Lower leg skin (tissue), 4 donors: Measurements from ENCODE around the gene SNRNP40. TPM values are rescaled to one million over a fixed set of nuclear protein-coding genes. Genes with fewer than 3 reads are reported as not detected.
A peak's percentile ranks its signal among the peaks of the same experiment; 100 is the strongest.

ENCODE experiments used
- DNase-seq, 2 donors: peaks; one replicate each; pipeline ENCODE4 v3.0.0-alpha.2; 2019; ENCODE audit warnings: low spot score in 2 of 2
- H3K4me3 ChIP-seq: fragments of 200-600 bp; sonication (generic); 2 replicates; pipeline ENCODE4 v1.5.1; 2017; ENCODE audit warnings: mild to moderate bottlenecking, low read depth; ENCODE audit not compliant: poor library complexity, severe bottlenecking
- POLR2A ChIP-seq, 2 donors: fragments of 450-650 bp; IDR thresholded peaks; one replicate each; pipeline ENCODE4 v1.6.1; 2016 to 2017; ENCODE audit warnings: antibody characterized with exemption in 2 of 2, mild to moderate bottlenecking in 1 of 2, moderate library complexity in 1 of 2
- WGBS, 2 donors: methylation state at CpG; one replicate each; pipeline ENCODE4 v1.1.5; 2018; 5-methylcytosine and 5-hydroxymethylcytosine counted together
- intact Hi-C: fragments of 100-400 bp; cut with DNase I; formaldehyde crosslinking; loops from one replicate; pipeline ENCODE4 v1.15.0; 2023; ENCODE audit warnings: low total_unique reads
- total RNA-seq, 4 donors: library from RNA; depleted of rRNA; stranded (reverse); fragments of >200 nt; gene quantifications; one replicate each; pipeline ENCODE4 v1.1.0, GENCODE V29; 2016
- TF ChIP-seq, protein P1 (sequence below), 3 donors: fragments of 450-650 bp; IDR thresholded peaks; one replicate each; pipeline ENCODE4 v1.5.1; 2016; ENCODE audit warnings: antibody characterized with exemption in 3 of 3, mild to moderate bottlenecking in 3 of 3, moderate library complexity in 2 of 3

Gene SNRNP40
- 10 to 100 TPM; 24.4 to 57.7 (median 37.0) TPM for total RNA-seq

DNA sequence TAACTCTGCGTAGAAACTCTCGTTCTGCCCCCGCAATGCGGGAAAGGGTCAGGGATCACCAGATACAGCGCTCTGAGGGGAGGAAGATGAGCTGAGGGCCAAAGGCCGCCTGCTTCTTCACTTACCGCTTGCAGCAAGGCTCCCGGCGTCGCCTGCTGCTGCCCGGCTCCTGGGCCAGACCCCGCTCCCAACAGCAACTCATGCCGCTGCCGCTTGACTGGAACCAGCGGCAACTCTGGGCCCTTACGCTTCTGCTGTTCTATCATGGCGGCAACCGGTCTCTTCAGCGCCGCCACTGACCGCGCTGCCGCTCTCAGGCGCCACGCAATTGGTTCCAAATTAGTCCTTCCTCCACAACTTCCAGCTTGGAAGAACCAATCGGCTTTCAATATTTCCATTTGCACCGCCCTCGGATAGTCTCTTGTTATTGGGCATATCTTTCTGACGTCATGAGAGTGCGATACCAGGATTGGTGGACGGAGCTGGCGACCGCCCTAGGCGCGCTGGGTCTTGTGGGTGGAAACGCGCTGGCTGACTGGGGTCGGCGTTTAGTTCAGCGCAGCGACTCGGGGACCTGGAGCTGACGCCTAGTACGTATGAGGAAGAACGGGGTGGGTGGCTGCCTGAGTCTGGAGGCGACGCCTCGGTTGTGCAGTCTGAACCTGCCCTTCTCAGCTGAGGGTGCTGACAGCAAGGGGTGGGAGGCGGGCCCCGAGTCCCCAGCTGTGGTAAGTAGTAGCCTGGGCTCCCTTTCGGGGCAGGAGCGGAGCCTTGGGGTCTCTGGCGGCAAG, at the start of gene SNRNP40, which contains the start of gene ZCCHC17:
Gene SNRNP40 (minus strand): TSS at position 303 of the 791 bp plus-strand sequence. CDS start 37 bp downstream, at position 266.
Gene ZCCHC17 (plus strand): TSS at position 547 of the 791 bp plus-strand sequence. CDS start 13,067 bp downstream, outside the sequence.
- 0% methylated on average over 46 to 51 of the region's 53 CpGs for WGBS, 2 donors
- peak; percentile 99 for DNase-seq
- TF ChIP-seq, protein P1, sequence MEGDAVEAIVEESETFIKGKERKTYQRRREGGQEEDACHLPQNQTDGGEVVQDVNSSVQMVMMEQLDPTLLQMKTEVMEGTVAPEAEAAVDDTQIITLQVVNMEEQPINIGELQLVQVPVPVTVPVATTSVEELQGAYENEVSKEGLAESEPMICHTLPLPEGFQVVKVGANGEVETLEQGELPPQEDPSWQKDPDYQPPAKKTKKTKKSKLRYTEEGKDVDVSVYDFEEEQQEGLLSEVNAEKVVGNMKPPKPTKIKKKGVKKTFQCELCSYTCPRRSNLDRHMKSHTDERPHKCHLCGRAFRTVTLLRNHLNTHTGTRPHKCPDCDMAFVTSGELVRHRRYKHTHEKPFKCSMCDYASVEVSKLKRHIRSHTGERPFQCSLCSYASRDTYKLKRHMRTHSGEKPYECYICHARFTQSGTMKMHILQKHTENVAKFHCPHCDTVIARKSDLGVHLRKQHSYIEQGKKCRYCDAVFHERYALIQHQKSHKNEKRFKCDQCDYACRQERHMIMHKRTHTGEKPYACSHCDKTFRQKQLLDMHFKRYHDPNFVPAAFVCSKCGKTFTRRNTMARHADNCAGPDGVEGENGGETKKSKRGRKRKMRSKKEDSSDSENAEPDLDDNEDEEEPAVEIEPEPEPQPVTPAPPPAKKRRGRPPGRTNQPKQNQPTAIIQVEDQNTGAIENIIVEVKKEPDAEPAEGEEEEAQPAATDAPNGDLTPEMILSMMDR (IDR thresholded peaks at IDR 0.05), result no peak
- no peak for TF ChIP-seq POLR2A (IDR thresholded peaks at IDR 0.05)
- intact Hi-C loops, result no loop called here
- H3K4me3 ChIP-seq, result peak within 1 kb of the TSS; percentile 97

DNA sequence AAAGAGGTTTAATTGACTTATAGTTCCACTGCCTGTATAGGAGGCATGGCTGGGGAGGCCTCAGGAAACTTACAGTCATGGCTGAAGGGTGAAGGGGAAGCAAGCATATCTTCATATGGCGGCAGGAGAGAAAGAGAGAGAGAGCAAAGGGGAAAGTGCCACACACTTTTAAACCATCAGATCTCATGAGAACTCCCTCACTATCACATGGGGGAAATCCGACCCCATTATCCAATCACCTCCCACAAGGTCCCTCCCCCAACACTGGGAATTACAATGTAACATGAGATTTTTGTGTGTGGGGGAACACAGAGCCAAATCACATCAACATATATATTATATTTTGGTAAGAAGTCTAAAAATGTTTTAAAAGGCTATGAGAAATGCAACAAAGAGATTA, 49.0 kb upstream of the SNRNP40 start:
- intact Hi-C loops, result no loop called here
- 91 to 95% methylated on average over 2 of the region's 2 CpGs for WGBS, 2 donors
- no peak for DNase-seq
- H3K4me3 ChIP-seq, result no peak overlapping the region
- TF ChIP-seq, protein P1 (IDR thresholded peaks at IDR 0.05), result no peak
- no peak for TF ChIP-seq POLR2A (IDR thresholded peaks at IDR 0.05)

- intact Hi-C loops, result no loop called here
- no peak for TF ChIP-seq POLR2A (IDR thresholded peaks at IDR 0.05)
- TF ChIP-seq, protein P1 (IDR thresholded peaks at IDR 0.05), result no peak
- 31 to 85% methylated on average over 1 of the region's 1 CpG for WGBS, 2 donors
- DNase-seq, result no peak
- H3K4me3 ChIP-seq, result no peak overlapping the region
Measured at GRCh38 chr1:31344503-31344902, 47.9 kb upstream of the SNRNP40 start.

- intact Hi-C loops, result loop anchor here (10.0 kb wide), 1 partner anchor 152 kb away; no protein-coding TSS in a partner anchor
- TF ChIP-seq POLR2A (IDR thresholded peaks at IDR 0.05), result no peak
- TF ChIP-seq, protein P1 (IDR thresholded peaks at IDR 0.05), result no peak
- no peak for DNase-seq
- no peak overlapping the region for H3K4me3 ChIP-seq
- 84 to 94% methylated on average over 10 of the region's 10 CpGs for WGBS, 2 donors
Measured at GRCh38 chr1:31336687-31337467, 40.3 kb upstream of the SNRNP40 start.

- intact Hi-C loops, result loop anchor here (10.0 kb wide), 1 partner anchor 150 kb away; no protein-coding TSS in a partner anchor
- no peak overlapping the region for H3K4me3 ChIP-seq
- TF ChIP-seq POLR2A (IDR thresholded peaks at IDR 0.05), result no peak
- TF ChIP-seq, protein P1 (IDR thresholded peaks at IDR 0.05), result no peak
- no peak for DNase-seq
Measured at GRCh38 chr1:31335007-31335406, 38.4 kb upstream of the SNRNP40 start.
